ENCODE results near the gene MYO1E.

The MYO1E gene

DNA sequence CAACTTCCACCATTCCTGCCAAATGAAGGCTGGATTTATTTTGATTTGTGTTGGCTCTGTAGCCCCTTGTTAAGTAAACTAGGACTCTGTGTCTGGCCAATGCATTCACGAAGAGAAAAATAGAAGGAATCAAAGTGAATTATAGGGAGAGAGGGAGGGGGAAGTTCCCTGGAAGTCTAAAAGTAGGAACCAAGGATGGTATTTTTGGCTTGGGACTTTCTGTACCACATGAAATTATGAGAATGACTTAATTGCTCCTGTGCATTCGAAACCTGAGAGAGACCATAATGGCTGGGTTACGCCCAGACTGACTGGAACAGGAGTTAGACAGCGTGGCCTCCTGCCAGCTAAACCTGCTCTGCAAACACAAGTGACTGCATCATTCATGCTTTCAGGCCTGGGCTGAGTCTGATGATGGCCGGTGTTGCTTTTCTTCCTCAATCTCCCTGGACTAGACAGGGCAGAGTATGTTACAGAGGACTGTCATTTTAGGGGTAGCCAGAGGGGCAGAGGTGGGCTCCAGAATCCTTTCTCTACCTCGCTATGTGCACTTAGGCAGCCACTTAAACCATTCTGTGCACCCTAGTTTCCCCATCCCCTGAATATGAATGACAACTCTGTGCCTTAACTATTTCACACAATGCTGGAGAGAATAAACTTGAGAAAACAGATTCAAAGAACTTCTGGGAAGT lies 58.9 kb downstream of the MYO1E start:
- no peak for DNase-seq

DNA sequence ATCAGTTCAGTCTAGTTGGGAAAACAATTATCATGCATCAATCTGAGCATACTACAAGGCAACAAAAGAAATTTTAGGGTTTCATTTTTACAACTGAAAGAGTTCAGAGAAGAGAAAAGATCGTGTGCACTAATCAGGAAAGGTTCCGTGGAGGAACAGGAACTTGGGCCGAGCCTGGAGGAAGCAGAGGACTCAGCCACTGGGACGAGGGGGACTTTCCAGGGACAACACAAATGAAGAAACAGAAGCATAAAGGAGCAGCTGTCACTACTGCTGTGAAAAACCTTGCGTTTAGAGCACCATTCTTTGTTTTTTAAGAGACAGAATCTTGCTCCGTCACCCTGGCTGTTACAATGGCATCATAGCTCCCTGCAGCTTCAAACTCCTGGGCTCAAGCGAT lies 60.5 kb downstream of the MYO1E start:
- no peak for DNase-seq

DNA sequence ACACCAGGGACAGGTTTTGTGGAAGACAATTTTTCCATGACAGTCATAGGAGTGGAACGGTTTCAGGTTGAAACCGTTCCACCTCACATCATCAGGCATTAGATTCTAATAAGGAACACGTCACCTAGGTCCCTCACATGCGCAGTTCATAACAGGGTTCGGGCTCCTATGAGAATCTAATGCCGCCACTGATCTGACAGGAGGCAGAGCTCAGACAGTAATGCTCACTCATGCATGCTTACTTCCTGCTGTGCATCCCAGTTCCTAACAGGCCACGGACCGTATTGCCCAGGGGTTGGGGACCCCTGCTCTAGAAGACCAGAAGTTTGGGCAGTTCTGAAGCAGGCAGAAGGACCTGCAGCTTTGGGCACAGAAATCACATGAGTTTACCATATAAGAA lies 61.5 kb downstream of the MYO1E start:
- DNase-seq = no peak

DNA sequence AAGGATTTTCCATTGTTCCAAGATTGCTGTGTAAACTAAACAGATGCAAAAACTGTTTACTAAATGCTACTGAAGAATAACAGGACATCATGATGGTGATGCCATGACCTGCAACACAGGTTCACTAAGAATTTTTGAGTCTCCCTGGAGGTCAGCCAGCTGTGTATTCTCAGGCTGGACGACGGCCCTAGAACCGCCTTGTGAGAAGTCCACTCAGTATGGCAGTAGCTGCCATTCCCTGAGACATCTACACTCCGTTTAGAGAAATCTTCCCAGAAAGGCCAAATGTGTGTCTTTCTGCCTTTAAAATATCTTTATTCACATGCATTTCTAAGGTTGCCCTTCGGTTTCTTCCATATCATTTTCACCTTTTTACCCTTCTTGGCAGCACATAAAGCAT lies 63.3 kb downstream of the MYO1E start:
- no peak for DNase-seq

DNA sequence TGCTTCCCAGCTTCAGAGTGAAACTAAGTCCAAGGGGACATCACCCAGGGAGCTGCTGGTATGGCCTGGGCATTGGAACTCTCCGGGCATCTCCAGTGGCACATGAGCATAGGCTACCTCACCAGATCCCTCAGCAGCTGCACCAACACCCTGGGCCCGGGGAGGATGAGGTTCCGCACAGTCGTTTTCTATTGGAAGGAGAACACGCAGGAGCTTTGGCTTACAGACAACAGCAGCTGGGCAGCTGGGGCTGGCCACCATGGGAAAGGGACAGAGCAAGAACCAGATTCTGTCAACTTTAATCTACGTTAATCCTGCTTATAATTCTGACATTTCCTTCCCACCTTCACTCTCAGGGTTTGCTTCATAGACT lies 65.5 kb downstream of the MYO1E start:
- no peak for DNase-seq

DNA sequence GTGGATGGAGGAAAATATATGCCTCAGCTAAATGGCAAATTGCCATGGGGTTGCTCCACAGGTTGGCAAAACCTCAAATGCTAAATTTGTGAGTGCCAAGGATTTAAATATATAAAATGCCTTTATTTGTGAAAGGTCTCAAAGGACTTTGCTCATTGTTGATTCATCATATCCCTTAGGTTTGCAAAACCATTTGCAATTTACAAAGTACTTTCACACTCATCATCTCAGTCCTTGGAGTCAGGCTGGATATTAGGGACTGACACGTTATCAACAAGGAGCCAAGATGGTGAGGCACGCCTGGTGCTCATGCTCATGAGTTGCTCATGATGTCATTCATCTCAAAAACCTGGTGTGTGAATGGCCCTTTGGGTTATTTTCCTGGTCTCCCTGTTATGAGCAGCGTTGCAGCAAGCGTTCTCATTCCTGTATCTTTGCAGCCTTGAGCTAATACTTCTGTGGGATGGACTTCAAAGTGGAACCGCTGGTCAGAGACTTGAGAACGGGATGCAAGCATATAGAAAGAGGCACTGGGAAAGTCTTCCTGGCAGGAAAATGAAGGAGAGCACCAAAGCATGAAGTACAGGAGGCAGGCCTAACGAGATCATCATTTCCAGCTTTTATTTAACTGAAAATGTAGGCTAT lies 66.0 kb downstream of the MYO1E start:
- no peak for DNase-seq

DNA sequence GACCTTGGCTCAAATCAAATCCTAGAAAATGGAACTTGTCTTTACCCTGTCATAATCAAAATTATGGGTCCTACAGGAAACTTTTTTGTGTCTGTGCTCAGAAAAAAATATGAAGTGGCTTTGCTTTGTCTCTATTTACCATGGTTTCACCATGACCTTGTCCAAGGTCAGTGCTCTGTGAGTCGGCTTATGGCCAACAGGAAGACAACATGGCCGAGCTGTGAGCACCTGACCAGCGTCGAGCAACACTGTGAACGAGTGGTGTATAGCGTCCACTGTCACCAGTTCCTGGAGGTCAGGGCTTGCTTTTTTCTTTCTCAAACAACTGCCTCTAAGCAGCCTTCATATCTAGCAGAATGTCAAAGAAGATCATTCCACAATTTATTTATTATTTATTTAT lies 67.9 kb downstream of the MYO1E start:
- DNase-seq = no peak

DNA sequence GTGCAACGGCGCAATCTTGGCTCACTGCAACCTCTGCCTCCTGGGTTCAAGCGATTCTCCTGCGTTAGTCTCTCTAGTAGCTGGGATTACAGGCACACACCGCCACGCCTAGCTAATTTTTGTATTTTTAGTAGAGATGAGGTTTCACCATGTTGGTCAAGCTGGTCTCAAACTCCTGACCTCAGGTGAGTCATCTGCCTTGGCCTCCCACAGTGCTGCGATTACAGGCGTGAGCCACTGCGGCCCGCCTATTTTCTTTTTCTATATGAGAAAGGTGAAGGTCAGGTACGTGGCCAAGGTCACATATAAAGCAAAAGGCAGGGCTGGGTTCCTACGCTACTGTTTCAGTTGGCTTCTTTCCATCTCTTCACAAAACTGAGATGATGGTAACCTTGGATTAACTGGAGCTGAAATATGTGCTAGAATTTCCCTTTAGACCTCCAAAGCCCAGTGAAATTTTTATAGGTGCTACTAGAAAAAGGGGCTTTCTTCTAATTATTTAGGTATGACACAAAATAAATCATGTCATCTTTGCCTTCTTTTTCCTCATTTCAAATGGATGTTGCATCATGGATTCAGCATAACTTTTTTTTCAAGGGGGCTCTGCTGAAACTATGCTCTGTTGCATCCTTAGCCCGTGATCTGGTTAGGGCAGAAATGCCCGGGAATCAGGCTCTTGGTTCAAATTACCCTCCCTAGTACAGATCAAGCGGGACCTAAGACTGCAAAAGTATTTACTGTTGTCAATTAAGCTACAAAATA lies 68.5 kb downstream of the MYO1E start:
- DNase-seq = no peak

DNA sequence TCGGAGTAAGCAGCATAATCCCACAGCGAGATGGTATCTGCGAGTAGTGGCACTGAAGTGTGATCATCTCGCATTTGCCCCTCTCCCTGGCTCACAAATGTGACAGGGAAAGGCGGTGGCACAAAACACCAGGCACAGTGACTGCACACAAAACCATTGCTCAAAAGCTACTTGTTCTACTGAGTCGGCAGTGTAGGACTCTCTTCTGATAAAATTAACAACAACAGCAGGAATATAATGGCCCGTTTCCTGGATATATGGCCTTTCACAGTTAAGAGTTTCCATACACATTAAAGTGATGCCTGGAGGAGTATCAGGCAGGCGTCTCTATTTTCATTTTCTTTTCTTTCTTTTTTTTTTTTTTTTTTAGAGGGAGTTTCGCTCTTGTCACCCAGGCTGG lies 69.0 kb downstream of the MYO1E start:
- no peak for DNase-seq

DNA sequence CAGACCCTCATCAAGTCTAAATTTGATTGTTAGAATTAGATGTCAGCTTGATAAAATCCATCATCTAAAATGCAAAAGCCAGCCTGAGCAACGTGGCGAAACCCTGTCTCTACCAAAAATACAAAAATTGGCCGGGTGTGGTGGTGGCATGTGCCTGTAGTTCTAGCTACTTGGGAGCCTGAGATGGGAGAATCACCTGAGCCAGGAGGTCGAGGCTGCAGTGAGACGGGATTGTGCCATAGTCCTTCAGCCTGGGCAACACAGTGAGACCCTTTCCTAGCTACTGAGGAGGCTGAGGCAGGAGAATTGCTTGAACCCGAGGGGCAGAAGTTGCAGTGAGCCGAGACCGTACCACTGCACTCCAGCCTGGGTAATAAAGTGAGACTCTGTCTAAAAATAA lies 69.5 kb downstream of the MYO1E start:
- no peak for DNase-seq

DNA sequence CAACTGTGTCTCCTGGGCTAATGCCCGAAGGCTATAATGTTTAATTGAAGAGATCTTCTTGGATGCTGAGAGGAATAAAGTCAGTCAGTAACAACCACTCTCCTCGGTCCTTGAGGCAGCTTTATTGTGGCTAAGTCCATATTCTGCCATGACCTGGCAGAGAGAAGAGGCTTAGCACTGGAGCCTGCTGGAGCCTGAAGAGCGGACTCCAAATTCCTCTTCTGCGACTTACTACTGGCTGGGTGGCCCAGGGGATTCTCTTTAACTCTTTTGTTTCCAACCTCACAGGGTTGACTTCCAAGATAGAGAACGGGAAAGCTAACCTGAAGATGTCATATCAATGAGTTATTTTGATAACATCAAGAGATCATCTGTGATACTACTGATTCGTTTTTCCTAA lies 71.1 kb downstream of the MYO1E start:
- no peak for DNase-seq

DNA sequence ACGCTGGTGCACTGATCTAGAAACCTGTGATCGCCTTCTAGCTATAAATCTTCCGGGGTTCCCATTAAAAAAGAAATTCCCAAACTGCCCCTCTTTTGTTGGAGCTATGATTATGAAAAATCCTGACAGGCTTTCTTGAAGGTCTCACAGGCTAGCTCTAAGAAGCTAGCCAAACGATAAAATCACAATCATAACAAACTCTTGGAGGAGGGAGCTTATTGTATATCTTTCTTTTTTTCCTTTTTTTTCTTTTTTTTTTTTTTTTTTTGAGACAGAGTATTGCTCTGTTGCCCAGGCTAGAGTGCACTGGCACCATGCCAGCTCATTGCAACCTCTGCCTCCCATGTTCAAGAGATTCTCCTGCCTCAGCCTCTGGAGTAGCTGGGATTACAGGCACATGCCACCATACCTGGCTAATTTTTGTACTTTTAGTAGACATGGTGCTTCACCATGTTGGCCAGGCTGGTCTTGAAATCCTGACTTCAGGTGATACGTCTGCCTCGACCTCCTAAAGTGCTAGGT lies 72.0 kb downstream of the MYO1E start:
- no peak for DNase-seq

DNA sequence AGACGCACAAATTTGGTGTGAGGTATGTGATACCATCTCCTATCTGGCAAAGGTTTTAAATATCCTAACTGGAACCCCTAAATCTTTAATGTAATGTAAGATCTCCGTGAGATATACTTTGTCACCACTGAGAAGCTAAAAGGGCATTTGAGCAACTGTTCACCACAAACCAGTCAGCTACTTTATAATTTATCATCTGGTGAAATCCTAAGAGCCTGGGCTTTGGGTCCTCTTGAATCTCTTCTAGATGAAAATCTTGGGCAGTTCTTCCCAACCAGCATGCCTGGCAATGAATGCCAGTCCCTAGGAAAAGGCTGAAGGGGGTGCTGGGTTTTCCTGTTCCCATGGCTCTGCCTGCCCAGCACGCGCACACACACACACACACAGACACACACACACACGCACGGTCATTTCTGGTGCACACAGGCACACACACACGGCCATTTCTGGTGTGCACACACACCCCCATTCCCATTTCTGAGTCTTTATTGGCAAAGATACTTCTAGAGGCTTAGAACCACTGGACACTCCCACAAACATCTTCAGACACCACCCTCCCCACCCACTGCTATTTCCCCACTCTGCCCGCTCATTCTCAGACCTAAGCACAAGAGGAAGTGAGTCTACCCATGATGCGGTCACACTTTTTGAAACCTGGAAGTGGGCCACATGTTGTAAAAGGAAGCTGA lies 72.6 kb downstream of the MYO1E start:
- DNase-seq = peak; percentile 13 to 90 (median 36)

DNA sequence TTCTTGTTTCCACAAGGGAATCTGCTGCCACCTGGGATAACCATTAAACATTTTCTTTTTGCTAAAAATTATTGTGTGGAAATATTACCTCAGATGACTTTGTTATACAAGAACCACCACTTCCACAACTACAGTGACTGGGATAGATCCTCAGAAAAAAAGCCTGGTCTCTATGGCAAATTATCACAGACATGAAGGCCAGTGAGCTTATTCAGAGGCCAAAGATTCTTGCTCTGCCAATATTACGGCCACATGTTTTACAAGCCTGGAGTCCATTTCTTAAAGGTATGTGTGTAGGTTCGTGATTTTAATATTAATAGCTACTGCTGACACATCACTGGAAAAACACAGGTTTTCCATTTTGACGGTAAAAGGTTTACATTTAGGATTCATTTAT lies 73.8 kb downstream of the MYO1E start:
- DNase-seq = no peak

DNA sequence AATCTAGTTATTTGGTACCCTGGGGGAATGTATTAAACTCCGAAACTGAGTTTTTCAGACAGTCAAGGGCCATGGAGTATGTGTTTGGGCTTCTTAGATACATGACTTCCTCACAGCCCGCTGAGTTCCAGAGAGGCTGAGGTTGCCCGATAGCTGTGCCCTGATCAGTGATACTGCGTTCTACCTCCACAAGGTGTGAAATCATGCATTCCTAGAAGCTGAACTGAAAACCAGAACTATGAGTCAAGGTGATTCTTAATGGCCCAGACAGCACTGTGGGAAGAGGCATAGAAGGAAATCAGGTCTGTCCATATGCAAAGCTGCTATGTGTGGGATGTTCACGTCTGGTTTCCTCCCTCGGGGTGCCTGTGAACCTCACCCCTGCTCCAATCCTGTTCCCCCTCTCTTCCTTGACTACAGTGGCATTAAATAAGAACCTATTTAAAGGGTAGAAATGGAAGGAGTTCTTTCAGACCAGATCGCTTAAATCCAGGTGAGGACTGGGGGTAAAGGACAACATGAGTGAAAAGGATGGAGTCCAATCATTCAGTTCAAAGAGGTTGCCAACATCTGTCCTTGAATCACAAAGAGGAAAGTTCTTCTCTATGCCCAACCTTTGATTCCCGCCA lies 74.3 kb downstream of the MYO1E start:
- DNase-seq = peak in 1 of 5 donors; percentile 61

DNA sequence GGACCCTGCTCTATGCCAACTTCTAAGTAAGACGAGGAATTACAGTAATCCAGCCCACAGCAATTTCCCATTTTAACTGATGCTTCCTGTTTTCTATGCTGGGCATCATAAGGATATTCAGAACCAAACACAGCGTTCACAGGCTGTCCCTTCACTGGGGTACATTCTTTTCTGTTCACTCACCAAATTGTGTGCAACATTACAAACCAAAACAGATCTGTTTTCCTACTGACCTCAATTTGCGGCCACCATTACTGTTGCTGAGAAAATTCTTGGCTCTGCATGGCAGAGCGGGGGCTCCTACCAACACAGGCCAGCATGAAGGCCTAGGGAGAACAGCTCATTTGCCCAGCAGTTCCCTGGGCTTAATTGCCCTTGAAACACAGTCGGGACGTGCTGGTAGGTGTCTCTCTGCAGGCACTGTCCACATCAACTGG lies 76.5 kb downstream of the MYO1E start:
- no peak for DNase-seq

DNA sequence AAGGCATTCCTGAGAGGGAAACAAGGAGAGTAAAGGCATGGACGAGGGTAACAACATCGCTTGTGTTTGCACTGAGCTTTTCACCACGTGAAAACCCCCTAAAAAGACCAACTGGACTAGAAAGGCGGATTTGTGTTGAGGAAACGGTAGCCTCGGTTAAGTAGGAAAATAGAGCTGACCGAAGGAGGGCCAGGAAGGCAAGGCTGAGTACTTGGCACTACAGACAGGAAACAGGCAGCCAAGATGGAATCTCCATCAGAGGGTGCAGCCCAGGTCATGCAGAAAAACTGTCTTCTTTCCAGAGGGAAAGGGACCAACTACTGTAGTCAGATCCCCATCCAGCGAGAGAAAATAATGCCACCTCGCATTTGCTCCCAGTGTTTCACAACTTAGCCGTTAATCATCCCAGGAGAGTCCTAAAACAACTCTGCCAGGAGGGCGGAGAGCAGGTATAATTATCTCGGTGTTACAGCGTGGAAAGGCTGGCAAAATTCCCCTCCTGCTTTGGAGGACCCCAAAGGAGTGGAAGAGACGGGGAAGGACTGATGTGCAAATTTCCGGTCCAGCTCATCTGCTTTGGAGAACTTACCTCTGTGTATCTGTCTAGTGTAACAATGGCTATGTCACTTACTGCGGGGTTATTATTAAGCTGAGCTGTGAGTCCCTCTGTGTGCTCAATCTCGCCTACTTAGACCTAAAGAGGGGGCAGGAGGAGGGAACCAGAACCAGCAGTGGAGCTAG lies 77.2 kb downstream of the MYO1E start:
- no peak for DNase-seq

DNA sequence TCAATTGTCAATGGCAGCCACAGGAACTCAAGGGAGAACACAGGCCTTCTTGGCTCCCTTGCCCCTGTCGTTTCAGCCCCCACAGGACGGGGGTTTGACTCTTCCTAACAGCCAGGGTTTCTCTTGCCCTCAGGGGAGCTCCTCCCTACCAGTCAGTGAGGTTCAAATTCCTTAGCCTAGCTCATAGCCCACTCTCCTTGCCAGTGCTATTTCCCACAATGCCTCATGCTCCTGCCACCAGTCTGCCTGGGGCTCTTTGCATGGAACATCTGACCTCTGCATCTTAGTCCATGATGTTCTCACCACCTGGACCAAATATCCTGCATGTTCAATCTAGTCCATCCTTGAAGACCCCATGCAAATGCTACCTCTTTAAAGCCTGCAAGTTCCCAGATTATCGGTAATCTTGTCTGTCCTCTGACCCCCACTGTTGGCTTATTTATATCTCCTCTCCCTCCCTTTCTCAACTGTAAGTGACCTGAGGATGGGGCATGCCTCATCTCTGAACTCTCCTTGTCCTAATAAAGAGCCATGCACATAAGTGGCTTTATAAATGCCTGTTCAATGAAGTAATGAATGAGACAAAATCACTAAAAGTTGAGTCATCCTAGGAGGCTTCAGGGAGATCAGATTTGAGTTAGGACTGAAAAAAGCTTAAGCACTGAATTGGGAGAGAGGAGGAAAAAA lies 78.0 kb downstream of the MYO1E start:
- no peak for DNase-seq

DNA sequence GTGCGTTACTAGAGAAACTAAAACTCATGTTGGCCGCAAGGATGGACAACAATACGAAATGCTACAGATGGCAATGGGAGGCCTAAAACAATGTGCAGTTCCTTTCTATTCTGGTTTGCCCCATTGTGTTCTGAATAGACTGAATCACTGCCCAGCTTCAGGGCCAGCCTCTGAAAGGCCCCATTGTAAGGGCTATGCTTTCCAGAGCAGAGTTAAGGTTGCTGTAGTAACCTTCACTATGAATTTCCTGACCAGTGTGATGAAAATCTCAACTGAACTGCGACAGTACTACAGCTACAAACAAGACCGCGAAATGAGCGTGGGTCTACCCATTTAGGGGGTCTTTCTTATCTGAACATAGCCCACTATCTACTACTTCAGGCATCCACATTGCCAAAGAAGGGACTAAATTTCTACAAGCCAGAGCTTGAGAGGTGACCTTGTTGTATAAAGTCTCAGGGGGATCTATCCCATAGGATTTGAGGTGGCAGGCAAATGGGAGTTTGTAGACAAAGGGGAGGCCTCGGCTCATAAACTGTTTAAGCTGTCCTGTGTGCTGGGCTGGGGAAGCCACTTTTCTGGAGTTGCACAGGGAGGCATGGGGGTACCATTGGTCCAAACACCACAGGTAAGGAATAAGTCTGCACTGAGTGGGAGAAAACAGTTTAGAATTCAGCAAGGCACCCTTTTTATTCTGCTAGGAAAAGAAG lies 80.1 kb downstream of the MYO1E start:
- DNase-seq = no peak

DNA sequence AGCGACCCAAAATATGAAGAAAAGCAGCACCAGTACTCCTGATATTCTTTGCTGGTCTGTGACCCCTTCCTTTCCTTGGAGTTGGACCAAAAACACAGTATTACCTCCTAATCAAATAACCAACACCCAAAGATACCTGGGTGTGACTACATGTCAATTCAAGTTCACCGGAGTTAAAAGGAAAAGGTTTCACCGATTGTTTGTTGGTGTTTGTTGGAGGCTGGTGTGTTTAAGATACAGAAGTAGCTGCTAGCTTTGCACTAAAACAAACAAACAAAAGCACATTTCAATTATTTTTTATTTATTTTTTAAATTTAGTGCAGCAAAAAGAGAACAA lies 81.5 kb downstream of the MYO1E start:
- DNase-seq = no peak

All from T-helper 1 cell (primary cell).